ENCODE results near the gene RHBG. TPM values are rescaled to one million over a fixed set of nuclear protein-coding genes. Genes with fewer than 3 reads are reported as not detected.

Gene RHBG
- total RNA-seq, 3 donors from 2014 or later (not counting 1 experiment from before 2014, with no cell fraction given): not detected

DNA sequence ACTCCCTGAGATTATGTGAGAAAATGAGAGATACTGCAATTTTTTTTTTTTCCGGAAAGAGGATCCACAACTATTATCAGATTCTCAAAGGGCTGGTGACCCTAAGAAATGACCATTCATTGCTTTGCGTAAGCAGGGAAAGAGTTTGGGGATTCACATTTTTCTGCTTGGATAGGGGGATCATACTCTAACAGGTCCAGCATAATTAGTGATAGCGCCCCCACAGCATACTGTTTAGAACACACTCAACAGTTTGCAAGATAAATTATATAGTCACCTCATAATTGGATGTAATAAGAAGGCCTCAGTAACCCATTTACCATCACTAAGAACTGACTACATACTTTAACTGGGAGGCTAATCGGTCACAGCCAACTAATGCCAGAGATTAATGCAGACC is 32.8 kb upstream of the RHBG start:
- no peak overlapping the region for H3K4me3 ChIP-seq (ENCODE audit: low read length)

GRCh38 chr1:156337052-156337887 is 31.7 kb upstream of the RHBG start:
- intact Hi-C loops (cut with micrococcal nuclease): loop anchor here (5.0 kb wide), 1 partner anchor 165 kb away; the partner anchor contains the start of gene MEF2D
- H3K4me1 ChIP-seq (ENCODE audit: control insufficient read depth, insufficient read depth, low read length): peaks cover 18% of the 10 kb centered on the region
- peak overlapping the region; percentile 95 for H3K4me3 Mint-ChIP-seq
- H3K27me3 ChIP-seq (ENCODE audit: control insufficient read depth, insufficient read depth, low read length): no peaks in the 10 kb centered on the region
- TF ChIP-seq, protein P1, sequence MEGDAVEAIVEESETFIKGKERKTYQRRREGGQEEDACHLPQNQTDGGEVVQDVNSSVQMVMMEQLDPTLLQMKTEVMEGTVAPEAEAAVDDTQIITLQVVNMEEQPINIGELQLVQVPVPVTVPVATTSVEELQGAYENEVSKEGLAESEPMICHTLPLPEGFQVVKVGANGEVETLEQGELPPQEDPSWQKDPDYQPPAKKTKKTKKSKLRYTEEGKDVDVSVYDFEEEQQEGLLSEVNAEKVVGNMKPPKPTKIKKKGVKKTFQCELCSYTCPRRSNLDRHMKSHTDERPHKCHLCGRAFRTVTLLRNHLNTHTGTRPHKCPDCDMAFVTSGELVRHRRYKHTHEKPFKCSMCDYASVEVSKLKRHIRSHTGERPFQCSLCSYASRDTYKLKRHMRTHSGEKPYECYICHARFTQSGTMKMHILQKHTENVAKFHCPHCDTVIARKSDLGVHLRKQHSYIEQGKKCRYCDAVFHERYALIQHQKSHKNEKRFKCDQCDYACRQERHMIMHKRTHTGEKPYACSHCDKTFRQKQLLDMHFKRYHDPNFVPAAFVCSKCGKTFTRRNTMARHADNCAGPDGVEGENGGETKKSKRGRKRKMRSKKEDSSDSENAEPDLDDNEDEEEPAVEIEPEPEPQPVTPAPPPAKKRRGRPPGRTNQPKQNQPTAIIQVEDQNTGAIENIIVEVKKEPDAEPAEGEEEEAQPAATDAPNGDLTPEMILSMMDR (IDR thresholded peaks at IDR 0.05): no peak
- H3K4me3 ChIP-seq (ENCODE audit: low read length): peak overlapping the region; percentile 84
- no peaks in the 10 kb centered on the region for H3K27me3 Mint-ChIP-seq (ENCODE audit: low read depth in 2 of 2)
- DNase-seq (peak in 1 of 2 donors; percentile 16), ATAC-seq (no peak)
- peak overlapping the region; percentile 95 for H3K27ac Mint-ChIP-seq
- H3K36me3 Mint-ChIP-seq: peaks cover 6% of the 10 kb centered on the region
- peaks cover 38 to 41% of the 10 kb centered on the region in 2 donors for H3K4me1 Mint-ChIP-seq
- 37% methylated on average over 34 of the region's 34 CpGs for WGBS (ENCODE audit: insufficient coverage)
- no peaks in the 10 kb centered on the region for H3K9me3 Mint-ChIP-seq
- peaks cover 31% of the 10 kb centered on the region for H3K36me3 ChIP-seq (ENCODE audit: control insufficient read depth, insufficient read depth, low read length)
- peak overlapping the region; percentile 88 for H3K27ac ChIP-seq (ENCODE audit: low read length)
- H3K9me3 ChIP-seq (ENCODE audit: control insufficient read depth, insufficient read depth, low read length): no peaks in the 10 kb centered on the region

More for the DNA sequence above, 32.8 kb upstream of the RHBG start:
- ATAC-seq (no peak), DNase-seq (peak in 1 of 2 donors; percentile 24)
- Mint-ChIP-seq H3K4me3 (peak overlapping the region; percentile 95), H3K36me3 (peaks cover 6% of the 10 kb centered on the region), H3K4me1 (peaks cover 38 to 41% of the 10 kb centered on the region in 2 donors), H3K9me3 (no peaks in the 10 kb centered on the region), H3K27ac (peak overlapping the region; percentile 95), H3K27me3 (ENCODE audit: low read depth in 2 of 2) (no peaks in the 10 kb centered on the region)
- TF ChIP-seq, protein P1 (IDR thresholded peaks at IDR 0.05): no peak
- Histone ChIP-seq H3K9me3 (ENCODE audit: control insufficient read depth, insufficient read depth, low read length) (no peaks in the 10 kb centered on the region), H3K27me3 (ENCODE audit: control insufficient read depth, insufficient read depth, low read length) (no peaks in the 10 kb centered on the region), H3K36me3 (ENCODE audit: control insufficient read depth, insufficient read depth, low read length) (peaks cover 37% of the 10 kb centered on the region), H3K27ac (ENCODE audit: low read length) (no peak overlapping the region), H3K4me1 (ENCODE audit: control insufficient read depth, insufficient read depth, low read length) (peaks cover 18% of the 10 kb centered on the region)
- intact Hi-C loops (cut with micrococcal nuclease): loop anchor here (5.0 kb wide), 1 partner anchor 166 kb away; the partner anchor contains the start of gene MEF2D
- 88% methylated on average over 3 of the region's 4 CpGs for WGBS (ENCODE audit: insufficient coverage)

GRCh38 chr1:156337888-156338179 is 31.2 kb upstream of the RHBG start:
- Mint-ChIP-seq H3K36me3 (peaks cover 6% of the 10 kb centered on the region), H3K27me3 (ENCODE audit: low read depth in 2 of 2) (no peaks in the 10 kb centered on the region), H3K9me3 (no peaks in the 10 kb centered on the region), H3K27ac (peak overlapping the region; percentile 95), H3K4me3 (peak overlapping the region; percentile 95), H3K4me1 (peaks cover 38 to 41% of the 10 kb centered on the region in 2 donors)
- H3K27me3 ChIP-seq (ENCODE audit: control insufficient read depth, insufficient read depth, low read length): no peaks in the 10 kb centered on the region
- no peaks in the 10 kb centered on the region for H3K9me3 ChIP-seq (ENCODE audit: control insufficient read depth, insufficient read depth, low read length)
- TF ChIP-seq, protein P1 (IDR thresholded peaks at IDR 0.05): no peak
- ATAC-seq: peak in 1 of 3 donors; percentile 0
- no peak for DNase-seq
- peak overlapping the region; percentile 84 for H3K4me3 ChIP-seq (ENCODE audit: low read length)
- H3K36me3 ChIP-seq (ENCODE audit: control insufficient read depth, insufficient read depth, low read length): peaks cover 26% of the 10 kb centered on the region
- 0% methylated on average over 14 of the region's 14 CpGs for WGBS (ENCODE audit: insufficient coverage)
- intact Hi-C loops (cut with micrococcal nuclease): loop anchor here (5.0 kb wide), 1 partner anchor 164 kb away; the partner anchor contains the start of gene MEF2D
- H3K4me1 ChIP-seq (ENCODE audit: control insufficient read depth, insufficient read depth, low read length): peaks cover 18% of the 10 kb centered on the region
- H3K27ac ChIP-seq (ENCODE audit: low read length): peak overlapping the region; percentile 88
